Common myeloid progenitor, CD34-positive (primary cell): ENCODE measurements around the gene PTPN13.

Experiments used
- CTCF ChIA-PET: fragments of 350-600 bp; sonication (Branson Sonifier 250); formaldehyde crosslinking; loops from one replicate; lab custom pipeline; 2021; ENCODE audit warnings: antibody characterized with exemption; lab: Charles Lee
- POLR2A ChIA-PET: fragments of 350-600 bp; sonication (Branson Sonifier 250); formaldehyde crosslinking; loops from one replicate; lab custom pipeline; 2021; ENCODE audit warnings: antibody characterized with exemption; lab: Charles Lee
- DNase-seq, 3 donors: peaks; one replicate each; pipeline versions ENCODE4 v3.0.0 to v3.0.0-alpha.2; 2013
- H3K27ac ChIP-seq, 2 experiments: 1 replicate in 1 of 2; 2 replicates in 1 of 2; pipeline ENCODE4 v1.7.0; 2013; ENCODE audit warnings: inconsistent platforms in 2 of 2, low read length in 2 of 2, mild to moderate bottlenecking in 2 of 2, low read depth in 1 of 2, moderate library complexity in 1 of 2; ENCODE audit not compliant: severe bottlenecking in 2 of 2, insufficient read depth in 1 of 2, poor library complexity in 1 of 2
- H3K27me3 ChIP-seq, 5 experiments: replicated peaks in 2 of 5; 1 replicate in 3 of 5; 2 replicates in 2 of 5; pipeline versions ENCODE4 v1.6.1 to v1.7.0; 2013; ENCODE audit warnings: low read length in 4 of 5, mild to moderate bottlenecking in 2 of 5, moderate library complexity in 2 of 5, inconsistent platforms in 1 of 5; ENCODE audit not compliant: insufficient read depth in 5 of 5, control insufficient read depth in 4 of 5
- H3K36me3 ChIP-seq, 4 experiments: 1 replicate in 2 of 4; 2 replicates in 2 of 4; pipeline versions ENCODE4 v1.6.1 to v1.7.0; 2013; ENCODE audit warnings: low read length in 3 of 4, control low read depth in 1 of 4, mild to moderate bottlenecking in 1 of 4; ENCODE audit not compliant: control insufficient read depth in 4 of 4, insufficient read depth in 4 of 4
- H3K4me1 ChIP-seq, 4 experiments: 1 replicate in 3 of 4; 2 replicates in 1 of 4; pipeline versions ENCODE4 v1.6.1 to v1.7.1; 2013; ENCODE audit warnings: low read length in 3 of 4, mild to moderate bottlenecking in 3 of 4, control low read depth in 1 of 4, inconsistent platforms in 1 of 4, moderate library complexity in 1 of 4; ENCODE audit not compliant: control insufficient read depth in 4 of 4, insufficient read depth in 4 of 4; ENCODE audit errors: control extremely low read depth in 1 of 4
- H3K4me3 ChIP-seq, 7 experiments: 1 replicate in 4 of 7; 2 replicates in 3 of 7; pipeline versions ENCODE4 v1.5.1 to v1.7.0; 2013; ENCODE audit warnings: mild to moderate bottlenecking in 7 of 7, low read length in 6 of 7, moderate library complexity in 6 of 7, inconsistent platforms in 2 of 7, low read depth in 2 of 7, control low read depth in 1 of 7; ENCODE audit not compliant: insufficient read depth in 4 of 7, control insufficient read depth in 1 of 7; ENCODE audit errors: extremely low read depth in 1 of 7
- H3K9me3 ChIP-seq, 5 experiments: 1 replicate in 4 of 5; 2 replicates in 1 of 5; pipeline versions ENCODE4 v1.6.1 to v1.7.1; 2013; ENCODE audit warnings: low read length in 4 of 5, mild to moderate bottlenecking in 2 of 5, inconsistent platforms in 1 of 5, low read depth in 1 of 5, moderate library complexity in 1 of 5; ENCODE audit not compliant: control insufficient read depth in 4 of 5, insufficient read depth in 2 of 5; ENCODE audit errors: control extremely low read depth in 1 of 5
- WGBS: methylation state at CpG from one replicate; pipeline ENCODE4 v1.1.5; 2013; ENCODE audit not compliant: insufficient coverage; 5-methylcytosine and 5-hydroxymethylcytosine counted together

Gene PTPN13

GRCh38 chr4:86587381-86588140, 6.6 kb upstream of the PTPN13 start:
- 100% methylated on average over 2 of the region's 3 CpGs for WGBS
- ChIA-PET POLR2A (no interaction called here), CTCF (interaction anchor here (1.1 to 1.8 kb wide), 3 partner anchors 9 to 90 kb away, joined by 3 to 4 read pairs (median 4); no protein-coding TSS in a partner anchor)
- H3K27me3 ChIP-seq = no peaks in the 10 kb centered on the region
- no peak overlapping the region for H3K27ac ChIP-seq
- H3K4me1 ChIP-seq = peaks cover 0 to 14% (median 9%) of the 10 kb centered on the region in 4 experiments
- H3K9me3 ChIP-seq = no peaks in the 10 kb centered on the region
- no peak for DNase-seq
- no peak overlapping the region for H3K4me3 ChIP-seq
- H3K36me3 ChIP-seq = no peaks in the 10 kb centered on the region

- POLR2A ChIA-PET = no interaction called here
- H3K4me3 ChIP-seq = no peak overlapping the region
- H3K9me3 ChIP-seq = no peaks in the 10 kb centered on the region
- H3K36me3 ChIP-seq = no peaks in the 10 kb centered on the region
- CTCF ChIA-PET = interaction anchor here (0.8 to 2.2 kb wide), 4 partner anchors 9 to 94 kb away, joined by 3 to 7 read pairs (median 5); no protein-coding TSS in a partner anchor
- H3K27ac ChIP-seq = no peak overlapping the region
- 83% methylated on average over 2 of the region's 3 CpGs for WGBS
- DNase-seq = no peak
- H3K4me1 ChIP-seq = peaks cover 4 to 26% (median 15%) of the 10 kb centered on the region in 4 experiments
- peaks cover 0 to 2% (median 0%) of the 10 kb centered on the region in 5 experiments for H3K27me3 ChIP-seq
Observed at GRCh38 chr4:86592553-86593249, 1.4 kb upstream of the PTPN13 start.

GRCh38 chr4:86594559-86595425, 677 bp downstream of the PTPN13 start:
- WGBS = under 1% methylated on average over 30 of the region's 47 CpGs
- Histone ChIP-seq H3K4me3 (peak overlapping the region; percentile 55 to 92 (median 76)), H3K4me1 (peaks cover 4 to 28% (median 15%) of the 10 kb centered on the region in 4 experiments), H3K36me3 (no peaks in the 10 kb centered on the region), H3K27ac (peak overlapping the region in 1 of 2 experiments; percentile 1), H3K9me3 (no peaks in the 10 kb centered on the region), H3K27me3 (peaks cover 0 to 2% (median 0%) of the 10 kb centered on the region in 5 experiments)
- ChIA-PET CTCF (interaction anchor here (1.0 to 2.2 kb wide), 4 partner anchors 8 to 328 kb away, joined by 3 to 7 read pairs (median 6); no protein-coding TSS in a partner anchor), POLR2A (interaction anchor here (1.1 kb wide), 1 partner anchor 94 kb away, joined by 4 read pairs; no protein-coding TSS in a partner anchor)
- DNase-seq = peak; percentile 28 to 78 (median 60)

GRCh38 chr4:86595426-86595805, 1.3 kb downstream of the PTPN13 start:
- H3K27ac ChIP-seq = no peak overlapping the region
- no peaks in the 10 kb centered on the region for H3K36me3 ChIP-seq
- H3K4me3 ChIP-seq = peak overlapping the region in 6 of 7 experiments; percentile 68 to 92 (median 84)
- 10% methylated on average over 7 of the region's 9 CpGs for WGBS
- CTCF ChIA-PET = interaction anchor here (1.0 kb wide), 1 partner anchor 327 kb away, joined by 4 read pairs; no protein-coding TSS in a partner anchor
- peaks cover 4 to 30% (median 15%) of the 10 kb centered on the region in 4 experiments for H3K4me1 ChIP-seq
- peaks cover 0 to 2% (median 0%) of the 10 kb centered on the region in 5 experiments for H3K27me3 ChIP-seq
- DNase-seq = no peak
- POLR2A ChIA-PET = no interaction called here
- H3K9me3 ChIP-seq = no peaks in the 10 kb centered on the region

GRCh38 chr4:86596807-86597206, 2.7 kb downstream of the PTPN13 start:
- Histone ChIP-seq H3K27ac (no peak overlapping the region), H3K36me3 (no peaks in the 10 kb centered on the region), H3K9me3 (no peaks in the 10 kb centered on the region), H3K4me3 (no peak overlapping the region), H3K27me3 (peaks cover 0 to 2% (median 0%) of the 10 kb centered on the region in 5 experiments), H3K4me1 (peaks cover 4 to 30% (median 15%) of the 10 kb centered on the region in 4 experiments)
- ChIA-PET CTCF (interaction anchor here (1.4 kb wide), 1 partner anchor 10 kb away, joined by 4 read pairs; no protein-coding TSS in a partner anchor), POLR2A (no interaction called here)
- 90% methylated on average over 2 of the region's 2 CpGs for WGBS
- DNase-seq = no peak

GRCh38 chr4:86600007-86600653, 6.0 kb downstream of the PTPN13 start:
- POLR2A ChIA-PET = no interaction called here
- CTCF ChIA-PET = no interaction called here
- WGBS = 100% methylated on average over 1 of the region's 1 CpG

More at GRCh38 chr4:86600007-86600653, 6.0 kb downstream of the PTPN13 start:
- no peaks in the 10 kb centered on the region for H3K9me3 ChIP-seq
- peaks cover 0 to 17% (median 4%) of the 10 kb centered on the region in 4 experiments for H3K4me1 ChIP-seq
- no peaks in the 10 kb centered on the region for H3K36me3 ChIP-seq
- no peak overlapping the region for H3K27ac ChIP-seq
- no peak overlapping the region for H3K4me3 ChIP-seq
- peaks cover 0 to 2% (median 0%) of the 10 kb centered on the region in 5 experiments for H3K27me3 ChIP-seq
- no peak for DNase-seq
